AG20443 (cell line): Measurements from ENCODE around the gene ULK3.

ENCODE experiments used
- DNase-seq: peaks from one replicate; pipeline ENCODE4 v3.0.0; 2012; ENCODE audit warnings: low spot score, mixed read lengths

ULK3 gene

DNA sequence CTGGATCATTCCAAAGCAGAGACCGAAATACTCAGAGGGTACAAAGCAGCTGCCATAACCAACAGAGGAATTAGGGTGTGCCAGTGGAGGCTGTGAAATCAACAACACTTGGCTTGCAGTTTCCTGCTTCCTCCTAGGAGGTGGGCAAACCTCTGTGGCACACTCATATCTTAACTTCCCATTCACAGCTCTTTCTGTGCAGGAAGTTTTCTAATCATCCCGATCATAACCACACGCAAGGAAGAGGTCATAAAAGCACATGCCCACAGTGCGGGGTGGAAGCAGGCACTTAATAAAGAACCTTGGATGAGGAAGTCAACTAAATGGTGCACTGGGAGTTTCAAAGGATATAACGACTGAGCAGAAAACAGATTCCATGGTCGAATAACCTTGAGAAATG, 25.1 kb upstream of the ULK3 start:
- no peak for DNase-seq

DNA sequence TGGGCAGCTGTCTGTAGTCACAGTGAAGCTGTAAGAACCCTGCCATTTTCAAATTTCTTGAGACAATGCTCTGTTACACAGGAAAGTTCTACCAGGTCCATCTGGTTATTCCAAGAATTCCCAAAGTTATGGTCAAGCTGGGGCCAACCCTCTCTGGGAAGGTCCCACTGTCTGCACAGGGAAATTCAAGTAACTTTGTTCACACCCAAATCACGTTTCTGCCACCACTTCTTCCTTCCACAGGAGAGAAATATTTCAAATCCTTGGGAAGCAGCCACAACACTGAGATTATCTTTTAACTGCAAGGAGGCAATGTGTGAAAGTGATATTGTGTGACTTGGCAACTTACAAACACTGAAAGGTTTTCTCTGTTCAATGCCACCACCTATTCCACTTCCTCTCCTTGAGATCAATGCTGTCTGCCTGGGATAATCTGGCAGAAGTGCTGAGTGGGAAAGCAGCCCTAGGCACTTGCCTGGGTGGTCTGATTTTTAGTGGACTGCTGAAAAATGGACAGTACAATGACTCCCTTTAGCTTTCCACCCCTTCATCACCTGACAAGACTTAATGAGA, 24.6 kb upstream of the ULK3 start:
- DNase-seq, result no peak

DNA sequence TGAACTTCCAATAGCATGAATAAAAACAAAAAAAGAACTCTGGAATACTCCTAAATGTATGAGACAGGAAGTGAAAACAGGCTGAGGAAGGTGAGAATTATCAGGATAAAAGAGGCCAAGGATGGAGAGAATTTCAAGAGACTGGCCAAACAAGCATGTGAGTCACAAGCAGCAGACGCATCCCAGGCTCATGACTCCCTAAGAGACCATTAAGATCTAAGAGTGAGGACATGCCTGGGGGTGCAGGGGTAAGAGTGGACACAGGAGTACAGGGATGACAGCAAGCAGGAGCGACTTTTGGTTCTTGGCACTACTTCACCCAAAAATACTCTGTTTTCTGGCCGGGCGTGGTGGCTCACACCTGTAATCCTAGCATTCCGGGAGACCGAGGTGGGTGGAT, 23.1 kb upstream of the ULK3 start:
- peak; percentile 77 for DNase-seq

DNA sequence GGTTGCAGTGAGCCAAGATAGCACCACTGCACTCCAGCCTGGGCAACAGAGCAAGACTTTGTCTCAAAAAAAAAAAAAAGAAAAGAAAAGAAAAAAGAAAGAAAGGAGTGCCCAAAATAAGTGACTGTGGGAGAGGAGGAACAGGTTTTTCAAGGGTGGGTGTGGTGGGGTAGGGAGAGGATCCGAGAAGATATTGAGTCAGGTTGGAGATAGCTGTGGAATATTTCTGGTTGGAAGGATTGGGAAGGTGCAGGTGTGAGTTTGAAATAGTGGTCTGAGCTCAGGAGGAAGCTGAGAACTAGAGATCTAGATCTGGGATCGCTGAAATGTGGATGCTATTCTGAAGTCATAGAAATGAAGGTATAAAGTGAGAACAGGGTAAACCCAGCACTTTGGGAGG, 22.4 kb upstream of the ULK3 start:
- DNase-seq, result no peak

DNA sequence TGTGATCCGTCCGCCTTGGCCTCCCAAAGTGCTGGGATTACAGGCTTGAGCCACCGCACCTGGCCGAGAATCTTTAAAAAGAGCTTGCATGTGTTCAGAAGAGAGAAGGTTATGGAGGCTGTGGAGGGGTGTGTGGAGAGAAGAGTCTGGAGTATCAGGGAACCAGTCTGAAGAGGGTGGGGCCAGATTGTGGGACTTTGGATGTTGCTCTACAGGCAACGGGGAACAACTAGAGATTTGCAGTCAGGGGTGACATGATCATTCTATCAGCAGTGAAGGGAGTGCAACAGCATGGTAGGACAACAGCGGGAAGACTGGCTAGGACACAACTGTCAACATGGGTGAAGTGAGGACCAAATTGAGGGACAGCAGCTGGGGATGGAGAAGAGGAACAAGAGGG, 21.3 kb upstream of the ULK3 start:
- DNase-seq, result no peak

DNA sequence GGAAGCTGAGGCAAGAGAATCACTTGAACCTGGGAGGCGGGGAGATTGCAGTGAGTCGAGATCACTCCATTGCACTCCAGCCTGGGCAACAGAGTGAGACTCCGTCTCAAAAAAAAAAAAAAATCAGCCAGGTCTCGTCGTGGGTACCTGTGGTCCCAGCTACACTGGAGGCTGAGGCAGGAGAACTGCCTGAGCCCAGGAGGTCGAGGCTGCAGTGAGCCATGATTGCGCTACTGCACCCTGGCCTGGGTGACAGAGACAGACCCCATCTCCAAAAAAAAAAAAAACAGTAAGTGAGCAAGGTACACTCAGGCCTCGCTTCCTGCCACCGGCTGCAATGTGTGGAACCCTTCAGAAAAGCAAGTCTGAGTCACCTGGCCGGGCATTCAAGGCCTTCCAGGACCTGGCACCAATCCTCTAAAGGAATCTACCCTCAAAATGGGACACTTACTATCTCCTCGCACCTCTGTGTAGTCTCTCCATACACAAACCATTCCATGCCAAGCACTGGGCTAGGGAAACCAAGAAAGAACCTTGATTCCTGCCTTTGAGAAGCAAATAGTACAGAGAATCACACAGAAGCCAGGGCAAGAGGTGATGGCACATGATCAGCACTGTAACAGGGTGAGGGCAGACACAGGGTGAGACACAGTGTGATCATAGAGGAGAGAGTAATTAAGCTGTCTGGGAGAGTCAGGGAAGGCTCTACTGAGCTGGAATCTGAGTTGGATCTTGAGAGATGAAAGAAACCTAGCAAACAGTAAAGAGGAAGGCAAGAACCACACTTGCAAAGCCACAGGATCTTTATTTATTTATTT, 20.5 kb upstream of the ULK3 start:
- DNase-seq, result no peak

GRCh38 chr15:74858369-74858740, 15.4 kb upstream of the ULK3 start:
- DNase-seq, result no peak

DNA sequence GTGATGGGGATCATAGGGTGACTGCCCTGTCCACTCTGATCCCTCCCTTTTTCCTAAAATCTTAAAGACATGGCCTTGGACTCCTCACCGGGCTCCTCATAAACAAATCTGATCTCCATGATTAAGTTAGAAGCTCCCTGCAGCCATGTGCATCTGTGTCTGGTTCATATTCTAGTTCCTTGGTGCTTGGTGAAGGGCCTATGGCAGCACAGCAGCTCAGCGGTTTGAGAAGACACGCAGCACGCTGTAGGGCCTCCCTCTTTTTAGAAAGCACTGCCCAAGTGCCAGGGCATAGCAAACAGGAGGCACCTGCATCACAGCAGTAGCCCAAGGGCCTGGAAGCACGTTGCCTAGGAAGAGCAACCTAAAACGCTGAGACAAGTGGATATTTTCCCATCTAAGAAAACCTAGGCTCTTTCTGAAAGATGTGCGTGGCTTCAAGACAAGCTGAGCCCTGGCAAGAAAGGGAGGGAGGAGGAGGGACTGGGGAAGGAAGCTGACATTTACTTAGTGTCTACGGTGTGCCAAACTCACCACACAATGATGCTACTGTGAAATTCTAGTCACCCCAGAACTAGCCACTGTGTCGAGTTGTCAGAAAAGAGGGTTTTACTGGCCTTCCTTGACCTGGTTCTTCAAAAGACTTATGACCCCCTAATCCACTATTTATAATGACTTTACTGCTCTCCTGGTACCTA, 14.9 kb upstream of the ULK3 start:
- no peak for DNase-seq

GRCh38 chr15:74857082-74857655, 14.2 kb upstream of the ULK3 start:
- no peak for DNase-seq

DNA sequence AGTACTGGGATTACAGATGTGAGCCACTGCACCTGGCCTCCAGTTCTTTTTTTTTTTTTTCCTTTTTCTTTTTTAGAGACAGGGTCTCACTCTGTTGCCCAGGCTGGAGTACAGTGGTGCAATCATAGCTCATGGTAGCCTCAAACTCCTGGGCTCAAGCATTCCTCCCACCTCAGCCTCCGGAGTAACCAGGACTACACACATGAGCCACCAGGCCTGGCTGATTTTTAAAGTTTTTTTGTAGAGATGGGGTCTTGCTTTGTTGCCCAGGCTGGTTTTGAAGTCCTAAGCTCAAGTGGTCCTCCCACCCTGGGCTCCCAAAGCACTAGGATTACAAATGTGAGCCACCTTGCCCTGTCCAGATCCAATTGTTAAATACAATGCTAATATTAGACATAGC, 13.6 kb upstream of the ULK3 start:
- DNase-seq, result no peak

GRCh38 chr15:74855857-74856256, 12.9 kb upstream of the ULK3 start:
- DNase-seq, result no peak

- no peak for DNase-seq
These were observed 11.6 kb upstream of the ULK3 start for GRCh38 chr15:74854453-74855022.

DNA sequence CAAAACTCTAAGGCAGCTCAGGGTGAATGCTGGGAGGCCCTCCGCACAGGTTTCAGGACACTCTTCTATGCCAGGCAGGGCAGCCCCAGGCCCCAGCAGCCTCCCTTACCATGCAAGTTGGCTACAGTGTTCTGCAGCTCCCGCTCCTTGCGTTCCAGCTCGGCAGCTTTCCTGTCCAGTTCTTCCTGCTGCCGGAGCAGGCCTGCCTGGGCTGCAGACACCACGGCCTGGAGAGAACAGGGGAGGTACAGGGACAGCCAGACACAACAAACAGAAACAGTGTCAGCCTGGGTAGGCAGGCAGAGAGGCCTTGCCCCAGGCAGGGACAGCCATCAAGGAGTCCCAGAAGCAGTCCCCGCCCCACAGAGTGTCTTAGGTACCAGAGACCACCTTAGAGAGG, 9.0 kb upstream of the ULK3 start:
- DNase-seq, result no peak

DNA sequence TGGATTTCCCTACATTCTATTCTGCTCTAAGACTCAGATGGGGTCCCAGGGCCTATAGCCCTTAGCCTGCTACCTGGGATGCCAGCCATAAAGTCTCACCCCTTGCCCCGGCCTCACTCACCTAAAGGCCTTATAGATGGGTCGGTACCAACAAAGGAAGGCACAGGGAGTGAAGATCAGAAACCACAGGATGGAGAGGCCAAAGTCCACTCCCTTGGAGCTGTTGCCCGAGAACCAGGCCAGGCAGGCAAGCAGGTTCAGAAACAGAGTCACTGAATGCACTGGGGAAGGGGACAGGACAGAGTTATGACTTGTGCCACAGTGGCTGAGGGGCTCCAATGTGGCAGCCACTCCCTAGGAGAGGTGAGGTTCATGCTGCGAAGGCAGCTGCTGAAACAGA, 7.4 kb upstream of the ULK3 start:
- DNase-seq, result no peak

- no peak for DNase-seq
These were observed 4.5 kb upstream of the ULK3 start for GRCh38 chr15:74847432-74847831.

GRCh38 chr15:74845581-74845980, 2.6 kb upstream of the ULK3 start:
- no peak for DNase-seq

DNA sequence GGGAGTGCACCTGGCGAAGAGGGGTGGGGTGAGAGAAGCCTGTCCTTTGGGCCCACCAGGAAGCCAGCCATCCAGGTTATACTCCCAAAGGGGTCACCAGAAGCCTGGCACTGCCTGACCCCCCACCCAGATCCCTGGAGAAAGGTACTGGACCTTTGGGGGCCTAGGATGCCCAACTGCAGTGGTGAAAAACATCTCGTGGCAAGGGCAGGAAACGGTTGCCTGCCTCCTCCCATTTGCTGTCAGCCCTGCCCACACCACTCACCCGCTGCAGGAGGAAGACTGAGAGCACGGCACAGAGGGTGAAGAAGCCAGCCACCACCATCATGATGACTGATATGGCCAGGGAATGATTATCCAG, 2.2 kb upstream of the ULK3 start:
- DNase-seq, result no peak

- DNase-seq, result no peak
These were observed 1.6 kb upstream of the ULK3 start for GRCh38 chr15:74844319-74845207.

GRCh38 chr15:74843891-74844299, 939 bp upstream of the ULK3 start:
- DNase-seq, result no peak

- DNase-seq, result no peak
These were observed 481 bp upstream of the ULK3 start for GRCh38 chr15:74843445-74843828.

DNA sequence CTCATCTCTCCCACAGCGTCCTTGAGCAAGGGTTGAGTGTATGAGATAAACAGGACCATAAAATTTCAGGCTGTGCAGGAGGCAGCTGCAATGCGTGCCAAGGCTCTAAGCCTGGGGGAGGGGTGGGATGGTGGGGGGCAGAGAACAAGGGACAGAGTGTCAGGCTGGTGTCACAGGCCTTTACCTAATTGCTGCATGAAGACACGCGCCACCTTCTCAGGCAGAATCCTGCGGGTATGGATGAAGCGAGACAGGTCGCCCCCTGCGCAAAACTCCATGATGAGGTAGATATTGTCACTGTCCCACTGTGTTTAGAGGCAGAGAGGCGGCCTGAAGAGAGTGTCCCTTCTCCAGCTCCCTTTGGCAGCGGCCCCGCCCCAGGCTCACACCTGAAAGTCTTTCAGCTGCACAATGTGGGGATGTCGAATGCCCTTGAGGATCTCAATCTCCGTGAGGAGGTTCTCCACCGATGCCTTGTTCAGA, 1.0 kb downstream of the ULK3 start:
- no peak for DNase-seq
